GM23338 (cell line): Measurements from ENCODE around the gene LSM14B. TPM values are rescaled to one million over a fixed set of nuclear protein-coding genes. Genes with fewer than 3 reads are reported as not detected.

Experiments
- ATAC-seq: fragments of 200-7000 bp; cut with Tn5 transposase; 3 replicates; pipeline ENCODE4 v1.9.1; 2020
- DNase-seq: peaks from one replicate; pipeline ENCODE4 v3.0.0-alpha.2; 2015; ENCODE audit warnings: low spot score
- H2AFZ ChIP-seq: fragments of 200-600 bp; sonication (generic); 2 replicates; pipeline ENCODE4 v1.8.0; 2016; ENCODE audit warnings: antibody characterized with exemption, mild to moderate bottlenecking, moderate library complexity
- H3F3A ChIP-seq: fragments of 200-600 bp; sonication (generic); replicated peaks from 2 replicates; pipeline ENCODE4 v1.8.0; 2017; ENCODE audit warnings: antibody characterized with exemption, mixed run types, low read depth
- H3K27ac ChIP-seq: fragments of 200-600 bp; sonication (generic); 2 replicates; pipeline ENCODE4 v1.6.1; 2016; ENCODE audit warnings: low read depth
- H3K27me3 ChIP-seq: fragments of 200-600 bp; sonication (generic); 2 replicates; pipeline ENCODE4 v1.8.0; 2016; ENCODE audit warnings: mild to moderate bottlenecking, mixed run types, moderate library complexity; ENCODE audit not compliant: insufficient read depth
- H3K36me3 ChIP-seq: fragments of 200-600 bp; sonication (generic); 2 replicates; pipeline ENCODE4 v1.8.0; 2016; ENCODE audit warnings: mild to moderate bottlenecking; ENCODE audit not compliant: insufficient read depth
- H3K4me1 ChIP-seq: fragments of 200-600 bp; sonication (generic); 2 replicates; pipeline ENCODE4 v1.8.0; 2016; ENCODE audit warnings: mild to moderate bottlenecking, moderate library complexity; ENCODE audit not compliant: insufficient read depth
- H3K4me2 ChIP-seq: fragments of 200-600 bp; sonication (generic); 2 replicates; pipeline ENCODE4 v1.7.1; 2017; ENCODE audit warnings: mixed run types
- H3K4me3 ChIP-seq: fragments of 200-600 bp; sonication (generic); 2 replicates; pipeline ENCODE4 v1.6.1; 2016; ENCODE audit warnings: mixed run types
- H3K79me2 ChIP-seq: fragments of 200-600 bp; sonication (generic); replicated peaks from 2 replicates; pipeline ENCODE4 v1.8.0; 2017; ENCODE audit warnings: mild to moderate bottlenecking; ENCODE audit not compliant: insufficient read depth
- H3K9me2 ChIP-seq: fragments of 200-600 bp; sonication (generic); 2 replicates; pipeline ENCODE4 v1.8.0; 2017; ENCODE audit not compliant: insufficient read depth
- H4K20me1 ChIP-seq: fragments of 200-600 bp; sonication (generic); replicated peaks from 2 replicates; pipeline ENCODE4 v1.8.0; 2017; ENCODE audit warnings: mild to moderate bottlenecking; ENCODE audit not compliant: insufficient read depth
- H3K27ac Mint-ChIP-seq: 2 replicates; pipeline ENCODE4 v1.8.0; 2020; ENCODE audit warnings: inconsistent platforms, mild to moderate bottlenecking, moderate library complexity, mixed read lengths
- H3K27me3 Mint-ChIP-seq: 3 replicates; pipeline ENCODE4 v1.8.0; 2022; ENCODE audit warnings: low read depth, mild to moderate bottlenecking, moderate library complexity, mixed read lengths, inconsistent platforms; ENCODE audit not compliant: insufficient read depth, poor library complexity
- H3K36me3 Mint-ChIP-seq: 3 replicates; pipeline ENCODE4 v1.8.0; 2021; ENCODE audit warnings: low read depth, mild to moderate bottlenecking, inconsistent platforms, moderate library complexity, mixed read lengths
- H3K4me1 Mint-ChIP-seq: 3 replicates; pipeline ENCODE4 v1.8.0; 2020; ENCODE audit warnings: mild to moderate bottlenecking, inconsistent platforms, mixed read lengths
- H3K4me3 Mint-ChIP-seq: 3 replicates; pipeline ENCODE4 v1.8.0; 2021; ENCODE audit warnings: moderate library complexity, mild to moderate bottlenecking, inconsistent platforms, mixed read lengths
- H3K9me3 Mint-ChIP-seq: 3 replicates; pipeline ENCODE4 v1.8.0; 2020; ENCODE audit warnings: moderate library complexity, mild to moderate bottlenecking, inconsistent platforms, mixed read lengths
- CREB1 ChIP-seq: fragments of 250-450 bp; sonication (Bioruptor Pico); IDR thresholded peaks from 2 replicates; pipeline ENCODE4 v1.5.0; 2020; ENCODE audit warnings: low read depth, mild to moderate bottlenecking, moderate library complexity
- ETS1 ChIP-seq: IDR thresholded peaks from 2 replicates; pipeline ENCODE4 v1.6.1; 2016; ENCODE audit warnings: antibody characterized with exemption
- EZH2 ChIP-seq: fragments of 200-600 bp; sonication (generic); IDR thresholded peaks from one replicate; pipeline ENCODE4 v1.8.0; 2017; ENCODE audit warnings: antibody characterized with exemption, mild to moderate bottlenecking, low read depth; ENCODE audit not compliant: unreplicated experiment
- EZH2phosphoT487 ChIP-seq: fragments of 200-600 bp; sonication (generic); IDR thresholded peaks from one replicate; pipeline ENCODE4 v1.8.1; 2018; ENCODE audit warnings: antibody characterized with exemption; ENCODE audit not compliant: unreplicated experiment
- JUNB ChIP-seq: IDR thresholded peaks from one replicate; pipeline ENCODE4 v1.6.1; 2016; ENCODE audit warnings: antibody characterized with exemption; ENCODE audit not compliant: unreplicated experiment
- NANOG ChIP-seq: IDR thresholded peaks from 2 replicates; pipeline ENCODE4 v1.6.1; 2016; ENCODE audit warnings: antibody characterized with exemption, borderline replicate concordance
- POLR2AphosphoS5 ChIP-seq: IDR thresholded peaks from 2 replicates; pipeline ENCODE4 v1.6.1; 2016; ENCODE audit warnings: antibody characterized with exemption, low read depth
- REST ChIP-seq: IDR thresholded peaks from one replicate; pipeline ENCODE4 v1.6.1; 2018; ENCODE audit warnings: antibody characterized with exemption; ENCODE audit not compliant: unreplicated experiment
- STAT1 ChIP-seq: IDR thresholded peaks from one replicate; pipeline ENCODE4 v1.6.1; 2016; ENCODE audit warnings: antibody characterized with exemption; ENCODE audit not compliant: unreplicated experiment
- ZNF114 ChIP-seq: fragments of 250-450 bp; sonication (Bioruptor Pico); IDR thresholded peaks from 2 replicates; pipeline ENCODE4 v1.5.0; 2020; ENCODE audit warnings: mild to moderate bottlenecking, moderate library complexity
- ZNF331 ChIP-seq: fragments of 250-450 bp; sonication (Bioruptor Pico); IDR thresholded peaks from 2 replicates; pipeline ENCODE4 v1.5.0; 2020; ENCODE audit warnings: low read depth, mild to moderate bottlenecking, moderate library complexity
- ZNF462 ChIP-seq: fragments of 250-450 bp; sonication (Bioruptor Pico); IDR thresholded peaks from 2 replicates; pipeline ENCODE4 v1.5.0; 2020; ENCODE audit warnings: mild to moderate bottlenecking, moderate library complexity
- polyA plus RNA-seq: library from polyadenylated mRNA; unstranded; fragments of >200 nt; fragmentation: Nextera tagmentation; extraction: Ambion mirVana; gene quantifications from 2 replicates; pipeline ENCODE4 v1.2.1, GENCODE V29; 2016
- total RNA-seq: library from RNA; depleted of rRNA; stranded (reverse); fragments of >200 nt; shearing (Covaris generic); gene quantifications from 2 replicates; pipeline ENCODE4 v1.2.3, GENCODE V29; 2014
- TF ChIP-seq, protein P1 (sequence below), 2 experiments: fragments of 200-600 bp in 1 of 2; sonication (generic) in 1 of 2; conservative IDR thresholded peaks; 2 replicates each; pipeline versions ENCODE4 v1.5.1 to v1.6.1; 2016 to 2017; ENCODE audit warnings: antibody characterized with exemption in 2 of 2, low read depth in 2 of 2, mild to moderate bottlenecking in 2 of 2, moderate library complexity in 1 of 2

Gene LSM14B
- total and polyA plus RNA-seq, 2 experiments from 2014 or later, result 9.6 to 55.7 TPM

DNA sequence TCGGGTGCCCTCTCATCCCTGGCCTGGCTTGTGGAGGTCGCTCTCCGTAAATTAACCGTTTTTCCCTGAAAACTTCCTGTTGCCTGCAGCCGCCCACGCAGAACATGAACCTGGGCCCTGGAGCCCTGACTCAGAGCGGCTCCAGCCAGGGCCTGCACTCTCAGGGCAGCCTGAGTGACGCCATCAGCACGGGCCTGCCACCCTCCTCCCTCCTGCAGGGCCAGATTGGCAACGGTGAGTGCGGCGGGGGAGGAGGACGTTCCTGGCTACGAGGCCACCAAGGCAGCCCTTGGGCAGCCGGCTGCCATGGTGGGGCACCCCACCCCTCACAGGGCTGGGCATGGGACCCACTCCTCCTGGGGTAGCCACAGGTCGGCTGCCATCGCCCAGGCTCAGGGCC lies 39.1 kb downstream of the LSM14B start:
- peaks cover 5% of the 10 kb centered on the region for H3K4me1 ChIP-seq
- Mint-ChIP-seq H3K27me3 (peaks cover 2% of the 10 kb centered on the region), H3K4me3 (no peak overlapping the region), H3K27ac (no peak overlapping the region), H3K9me3 (no peaks in the 10 kb centered on the region), H3K36me3 (peaks cover 51% of the 10 kb centered on the region), H3K4me1 (peaks cover under 1% of the 10 kb centered on the region)
- H3K27me3 ChIP-seq, result no peaks in the 10 kb centered on the region
- TF ChIP-seq REST (no peak), EZH2phosphoT487 (no peak), STAT1 (no peak), ZNF114 (CRISPR knock-in tag) (no peak), ETS1 (no peak), CREB1 (CRISPR knock-in tag) (no peak), JUNB (no peak), ZNF331 (no peak), ZNF462 (CRISPR knock-in tag) (no peak), POLR2AphosphoS5 (no peak), EZH2 (no peak), NANOG (no peak)
- TF ChIP-seq, protein P1, sequence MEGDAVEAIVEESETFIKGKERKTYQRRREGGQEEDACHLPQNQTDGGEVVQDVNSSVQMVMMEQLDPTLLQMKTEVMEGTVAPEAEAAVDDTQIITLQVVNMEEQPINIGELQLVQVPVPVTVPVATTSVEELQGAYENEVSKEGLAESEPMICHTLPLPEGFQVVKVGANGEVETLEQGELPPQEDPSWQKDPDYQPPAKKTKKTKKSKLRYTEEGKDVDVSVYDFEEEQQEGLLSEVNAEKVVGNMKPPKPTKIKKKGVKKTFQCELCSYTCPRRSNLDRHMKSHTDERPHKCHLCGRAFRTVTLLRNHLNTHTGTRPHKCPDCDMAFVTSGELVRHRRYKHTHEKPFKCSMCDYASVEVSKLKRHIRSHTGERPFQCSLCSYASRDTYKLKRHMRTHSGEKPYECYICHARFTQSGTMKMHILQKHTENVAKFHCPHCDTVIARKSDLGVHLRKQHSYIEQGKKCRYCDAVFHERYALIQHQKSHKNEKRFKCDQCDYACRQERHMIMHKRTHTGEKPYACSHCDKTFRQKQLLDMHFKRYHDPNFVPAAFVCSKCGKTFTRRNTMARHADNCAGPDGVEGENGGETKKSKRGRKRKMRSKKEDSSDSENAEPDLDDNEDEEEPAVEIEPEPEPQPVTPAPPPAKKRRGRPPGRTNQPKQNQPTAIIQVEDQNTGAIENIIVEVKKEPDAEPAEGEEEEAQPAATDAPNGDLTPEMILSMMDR (conservative IDR thresholded peaks at IDR 0.05; ENCODE audit: low read depth in 2 of 2), result no peak
- H3K36me3 ChIP-seq, result peaks cover 20% of the 10 kb centered on the region
- H3K9me2 ChIP-seq, result no peaks in the 10 kb centered on the region
- peaks cover 23% of the 10 kb centered on the region for H3K79me2 ChIP-seq
- H3K27ac ChIP-seq, result no peak overlapping the region
- ATAC-seq (no peak), DNase-seq (no peak)
- H3K4me2 ChIP-seq, result no peak overlapping the region
- no peak overlapping the region for H3K4me3 ChIP-seq
- H3F3A ChIP-seq, result no peaks in the 10 kb centered on the region
- H2AFZ ChIP-seq, result no peak overlapping the region
- H4K20me1 ChIP-seq, result peaks cover 5% of the 10 kb centered on the region; the same call in 1 of the 2 replicates
